Measurements from ENCODE around the gene SPINK4.

DNA sequence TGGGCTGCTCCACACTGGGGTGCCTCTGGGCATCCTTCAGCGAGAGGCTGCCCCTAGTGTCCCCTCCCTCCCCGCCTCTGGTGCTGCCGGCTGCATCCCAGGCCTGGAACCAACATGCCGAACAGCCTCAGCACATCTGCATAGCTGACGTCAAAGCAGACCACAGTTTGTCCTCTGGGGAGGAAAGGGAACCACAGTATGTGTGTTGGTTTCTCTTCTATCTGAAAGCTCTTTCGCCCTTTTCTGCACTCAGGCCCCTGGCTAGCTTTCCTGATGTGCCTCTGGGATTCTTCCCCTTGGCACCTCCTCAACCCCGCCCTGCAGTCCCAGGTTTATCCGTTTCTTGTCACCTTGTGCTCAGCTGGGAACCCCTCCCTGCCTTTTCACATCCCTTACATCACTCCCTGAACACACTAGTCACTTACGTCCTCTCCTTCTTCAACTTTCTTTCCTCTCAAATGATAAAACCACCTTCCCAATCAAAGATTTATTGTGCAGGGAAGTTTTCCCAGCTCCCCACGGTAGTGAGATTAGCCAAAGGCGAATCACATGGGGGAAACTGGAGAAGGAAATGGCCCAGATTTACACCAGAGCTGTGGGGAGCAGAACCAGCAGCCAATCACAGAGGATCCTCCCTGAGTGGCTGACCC, 37.3 kb upstream of the SPINK4 start:
- no peak for TF ChIP-seq POLR2AphosphoS5 (IDR thresholded peaks at IDR 0.05)
- TF ChIP-seq, protein P1, sequence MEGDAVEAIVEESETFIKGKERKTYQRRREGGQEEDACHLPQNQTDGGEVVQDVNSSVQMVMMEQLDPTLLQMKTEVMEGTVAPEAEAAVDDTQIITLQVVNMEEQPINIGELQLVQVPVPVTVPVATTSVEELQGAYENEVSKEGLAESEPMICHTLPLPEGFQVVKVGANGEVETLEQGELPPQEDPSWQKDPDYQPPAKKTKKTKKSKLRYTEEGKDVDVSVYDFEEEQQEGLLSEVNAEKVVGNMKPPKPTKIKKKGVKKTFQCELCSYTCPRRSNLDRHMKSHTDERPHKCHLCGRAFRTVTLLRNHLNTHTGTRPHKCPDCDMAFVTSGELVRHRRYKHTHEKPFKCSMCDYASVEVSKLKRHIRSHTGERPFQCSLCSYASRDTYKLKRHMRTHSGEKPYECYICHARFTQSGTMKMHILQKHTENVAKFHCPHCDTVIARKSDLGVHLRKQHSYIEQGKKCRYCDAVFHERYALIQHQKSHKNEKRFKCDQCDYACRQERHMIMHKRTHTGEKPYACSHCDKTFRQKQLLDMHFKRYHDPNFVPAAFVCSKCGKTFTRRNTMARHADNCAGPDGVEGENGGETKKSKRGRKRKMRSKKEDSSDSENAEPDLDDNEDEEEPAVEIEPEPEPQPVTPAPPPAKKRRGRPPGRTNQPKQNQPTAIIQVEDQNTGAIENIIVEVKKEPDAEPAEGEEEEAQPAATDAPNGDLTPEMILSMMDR (IDR thresholded peaks at IDR 0.05), result no peak
